Stimulated activated CD4-positive, alpha-beta T cell treated with anti-CD3 and anti-CD28 coated beads, TNF-alpha, amount 100 ng/mL, for 24 hours (primary cell): ENCODE results near the gene SH3GL3.

Experiments used
- DNase-seq, 3 experiments: peaks; one replicate each; pipeline ENCODE4 v3.0.0-alpha.2; 2020; ENCODE audit warnings: low read depth in 3 of 3

SH3GL3 gene

GRCh38 chr15:83665480-83665879 lies 218.3 kb downstream of the SH3GL3 start:
- DNase-seq, result no peak
